HG02571 (cell line): Measurements from ENCODE around the gene TEAD4.

Experiments used
- ATAC-seq: cut with Tn5 transposase; IDR thresholded peaks from one replicate; pipeline ENCODE4 v1.9.1; 2021; ENCODE audit warnings: mild to moderate bottlenecking, moderate library complexity; ENCODE audit not compliant: unreplicated experiment

Gene TEAD4

GRCh38 chr12:2960390-2960956 is 1.3 kb downstream of the TEAD4 start:
- ATAC-seq: no peak

- no peak for ATAC-seq
Measured at GRCh38 chr12:2960996-2961616, 1.9 kb downstream of the TEAD4 start.

DNA sequence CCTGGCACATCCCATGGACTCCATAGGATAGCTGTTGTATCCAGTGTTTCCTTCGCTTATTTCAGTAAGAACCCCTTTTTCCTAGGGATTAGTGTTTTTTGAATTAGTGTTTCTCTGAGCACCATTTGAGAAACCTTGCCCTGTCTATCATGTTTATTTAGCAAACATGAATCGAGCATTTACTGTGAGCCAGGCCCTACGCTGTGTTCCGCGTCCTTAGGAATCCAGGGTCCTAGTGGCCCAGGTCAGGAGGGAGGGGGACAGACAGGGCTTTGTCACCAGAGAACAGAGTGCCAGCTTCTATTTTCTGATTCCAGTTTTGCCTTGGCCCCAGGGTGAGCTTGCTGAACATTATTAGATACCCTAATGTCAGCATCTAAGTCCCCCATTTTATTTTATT is 2.5 kb downstream of the TEAD4 start:
- ATAC-seq: no peak

DNA sequence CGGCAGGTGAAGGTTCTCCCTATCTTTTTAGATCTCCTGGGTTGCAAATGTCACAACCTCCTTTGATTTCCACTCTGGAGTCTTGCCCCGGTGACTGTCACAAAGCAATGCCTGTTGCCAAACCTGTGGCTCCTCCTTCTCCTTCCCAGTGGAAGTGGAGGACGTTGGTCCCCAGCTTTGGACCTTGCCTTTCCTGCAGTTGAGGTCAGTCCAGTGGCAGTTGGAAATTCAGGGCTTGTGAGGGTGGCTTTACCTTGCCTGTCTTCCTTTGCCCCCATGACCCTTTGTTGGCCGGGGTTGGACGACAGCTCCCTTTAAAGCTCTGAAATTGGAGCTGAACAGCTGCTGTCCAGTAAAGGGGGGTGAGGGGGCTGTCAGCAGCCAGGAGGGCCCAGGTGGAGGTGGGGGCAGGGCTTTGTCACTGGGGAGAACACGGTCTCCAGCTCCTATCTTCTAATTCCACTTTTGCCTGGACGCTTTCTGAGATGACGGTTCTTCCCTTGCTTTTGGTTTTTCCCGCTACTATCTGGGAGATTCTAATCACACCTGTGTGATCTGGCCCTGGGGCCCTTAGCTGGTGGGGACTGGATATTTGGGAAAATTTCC is 4.1 kb downstream of the TEAD4 start:
- ATAC-seq: no peak

GRCh38 chr12:2963760-2964292 is 4.6 kb downstream of the TEAD4 start:
- ATAC-seq: no peak

DNA sequence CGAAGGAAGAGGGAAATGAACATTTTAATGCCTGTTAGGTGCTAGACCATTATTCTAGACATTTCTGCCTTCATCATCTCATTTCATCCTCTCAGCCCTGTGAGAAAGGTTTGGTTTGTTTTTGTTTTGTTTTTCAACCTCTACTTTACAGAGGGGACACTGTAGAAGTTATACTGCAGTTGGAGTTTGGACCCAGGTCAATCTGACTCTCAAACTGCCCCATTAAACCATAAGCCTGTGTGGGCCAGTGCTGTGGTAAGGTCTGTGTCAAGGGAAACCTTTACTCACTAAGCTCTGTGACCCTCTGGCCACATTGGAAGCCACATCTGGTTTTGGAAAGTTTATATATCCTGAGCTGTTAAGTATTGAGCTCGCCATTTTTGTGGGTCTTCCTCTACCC is 8.5 kb downstream of the TEAD4 start:
- no peak for ATAC-seq

DNA sequence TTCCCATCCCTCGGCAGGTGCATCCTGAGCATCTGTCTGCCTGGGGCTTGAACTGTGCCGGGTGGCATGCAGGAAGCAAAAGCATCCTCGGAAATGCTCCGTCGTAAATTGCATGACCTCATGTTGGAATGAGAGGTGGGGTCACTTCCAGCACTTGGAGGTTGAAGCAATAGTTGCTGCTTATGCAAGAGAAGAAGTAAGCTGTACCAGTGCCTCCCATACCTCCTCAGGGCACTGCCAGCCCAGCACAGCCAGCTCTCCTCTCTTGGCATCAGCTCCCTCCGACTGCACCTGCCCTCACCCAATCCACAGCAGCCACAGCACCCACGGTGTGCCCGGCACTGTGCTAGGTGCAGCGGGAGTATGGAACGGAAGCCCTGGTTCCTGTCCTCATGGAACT is 11.5 kb downstream of the TEAD4 start:
- ATAC-seq: no peak

GRCh38 chr12:2973566-2973965 is 14.4 kb downstream of the TEAD4 start:
- no peak for ATAC-seq

- ATAC-seq: no peak
Measured at GRCh38 chr12:2974560-2974971, 15.4 kb downstream of the TEAD4 start.

GRCh38 chr12:2976581-2976996 is 17.4 kb downstream of the TEAD4 start:
- ATAC-seq: no peak

- no peak for ATAC-seq
Measured at GRCh38 chr12:2977776-2978175, 18.6 kb downstream of the TEAD4 start.

GRCh38 chr12:2979806-2980205 is 20.6 kb downstream of the TEAD4 start:
- no peak for ATAC-seq

DNA sequence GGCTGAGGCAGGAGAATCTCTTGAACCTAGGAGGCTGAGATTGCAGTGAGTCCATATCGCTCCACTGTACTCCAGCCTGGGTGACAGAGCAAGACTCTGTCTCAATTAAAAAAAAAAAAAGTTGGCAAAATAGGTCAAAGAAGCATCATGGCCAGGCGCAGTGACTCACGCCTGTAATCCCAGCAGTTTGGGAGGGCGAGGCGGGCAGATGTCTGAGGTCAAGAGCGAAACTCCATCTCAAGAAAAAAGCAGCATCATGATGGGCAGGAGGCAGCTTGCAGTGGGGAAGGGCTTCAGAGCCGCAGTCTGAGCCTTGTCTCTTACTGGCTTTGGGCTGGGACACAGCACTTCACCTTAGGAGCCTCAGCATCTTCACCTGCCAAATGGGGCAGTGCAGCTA is 21.4 kb downstream of the TEAD4 start:
- no peak for ATAC-seq

GRCh38 chr12:2982361-2982760 is 23.2 kb downstream of the TEAD4 start:
- ATAC-seq: no peak

DNA sequence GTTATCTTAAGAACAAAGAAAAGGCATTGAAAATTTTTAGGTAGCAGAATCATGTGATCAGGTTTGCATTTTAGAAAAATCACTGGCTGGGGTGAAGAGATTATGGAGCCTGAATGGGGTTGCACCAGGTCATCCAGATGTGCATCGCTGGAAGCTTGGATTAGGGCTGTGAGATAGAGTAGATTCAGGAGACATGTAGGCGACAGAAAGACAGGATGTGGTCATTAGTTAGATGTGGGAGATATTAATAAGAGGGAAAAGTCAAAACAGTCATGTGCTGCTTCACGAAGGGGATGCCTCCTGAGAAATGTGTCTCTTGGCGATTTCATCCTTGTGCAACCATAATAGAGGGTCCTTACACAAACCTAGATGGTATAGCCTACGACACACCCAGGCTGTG is 25.1 kb downstream of the TEAD4 start:
- no peak for ATAC-seq

DNA sequence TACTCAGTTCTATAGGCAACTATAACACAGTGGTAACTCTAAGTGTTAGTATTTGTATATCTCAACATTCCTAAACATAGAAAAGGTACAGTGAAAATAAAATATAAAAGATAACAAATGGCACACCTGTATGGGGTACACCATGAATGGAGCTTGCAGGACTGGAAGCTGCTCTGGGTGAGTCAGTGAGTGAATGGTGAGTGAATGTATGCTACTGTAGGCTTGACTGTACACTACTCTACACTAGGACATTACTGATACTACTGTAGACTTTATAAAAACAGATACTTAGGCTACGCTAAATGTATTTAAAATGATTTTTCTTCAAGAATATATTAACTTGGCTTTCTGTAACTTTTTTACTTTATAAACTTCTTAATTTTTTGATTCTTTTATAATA is 25.5 kb downstream of the TEAD4 start:
- ATAC-seq: no peak

- no peak for ATAC-seq
Measured at GRCh38 chr12:2986876-2987275, 27.7 kb downstream of the TEAD4 start.

- ATAC-seq: no peak
Measured at GRCh38 chr12:2988494-2988893, 29.3 kb downstream of the TEAD4 start.

DNA sequence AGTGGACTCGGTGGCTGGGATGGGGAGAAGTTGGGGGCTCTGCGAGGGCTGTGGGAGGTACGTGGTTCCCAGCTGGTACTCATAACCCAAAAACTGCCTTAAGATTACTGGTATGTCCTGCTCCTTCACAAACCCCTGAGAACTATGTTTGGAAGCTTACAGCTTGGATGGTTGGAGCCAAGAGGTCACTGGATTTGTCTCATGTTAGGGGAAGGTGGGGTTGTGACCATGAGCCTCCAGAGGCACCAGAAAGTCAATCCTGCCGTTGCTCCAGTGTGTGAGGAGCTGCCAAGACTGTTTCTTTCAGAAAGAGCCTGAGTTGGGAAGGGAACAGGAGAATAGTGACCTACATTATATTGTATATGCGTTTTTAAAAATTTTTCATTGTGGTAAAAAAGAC is 33.5 kb downstream of the TEAD4 start:
- no peak for ATAC-seq

GRCh38 chr12:2997989-2998670 is 38.9 kb downstream of the TEAD4 start:
- no peak for ATAC-seq

- ATAC-seq: no peak
Measured at GRCh38 chr12:2998789-2999264, 39.6 kb downstream of the TEAD4 start.
